Activated CD4-positive, CD25-positive, alpha-beta regulatory T cell (primary cell): ENCODE data around the gene SCN1A.
"Not testable (repeated sequence)": the region's sequence is repeated elsewhere in the genome, so short reads cannot be mapped to it uniquely, and the experiment has no call there.

ENCODE experiments used
- DNase-seq, 4 experiments: peaks; one replicate each; lab custom pipeline; 2025; lab: John Stamatoyannopoulos, UW

The SCN1A gene

GRCh38 chr2:166135152-166135848, 7.5 kb upstream of the SCN1A start:
- no peak for DNase-seq

- DNase-seq, result no peak
Measured at GRCh38 chr2:166134252-166135151, 6.7 kb upstream of the SCN1A start.

GRCh38 chr2:166133653-166134052, 5.8 kb upstream of the SCN1A start:
- no peak for DNase-seq

- DNase-seq, result no peak
Measured at GRCh38 chr2:166128156-166128505, 311 bp upstream of the SCN1A start.

GRCh38 chr2:166126007-166126639, 1.7 kb downstream of the SCN1A start:
- DNase-seq, result no peak

- no peak for DNase-seq
Measured at GRCh38 chr2:166125557-166125956, 2.3 kb downstream of the SCN1A start.

GRCh38 chr2:166118180-166118579, 9.6 kb downstream of the SCN1A start:
- no peak for DNase-seq

- no peak for DNase-seq
Measured at GRCh38 chr2:166117491-166117890, 10.3 kb downstream of the SCN1A start.

- no peak for DNase-seq
Measured at GRCh38 chr2:166115589-166115988, 12.2 kb downstream of the SCN1A start.

- no peak for DNase-seq
Measured at GRCh38 chr2:166112193-166112605, 15.6 kb downstream of the SCN1A start.

GRCh38 chr2:166106431-166107015, 21.3 kb downstream of the SCN1A start:
- DNase-seq, result no peak

GRCh38 chr2:166104773-166105172, 23.0 kb downstream of the SCN1A start:
- no peak for DNase-seq

GRCh38 chr2:166104084-166104483, 23.7 kb downstream of the SCN1A start:
- DNase-seq, result no peak

- not testable (repeated sequence) for DNase-seq
Measured at GRCh38 chr2:166103277-166103676, 24.5 kb downstream of the SCN1A start.

GRCh38 chr2:166094325-166094724, 33.5 kb downstream of the SCN1A start:
- no peak for DNase-seq

- no peak for DNase-seq
Measured at GRCh38 chr2:166092889-166093288, 34.9 kb downstream of the SCN1A start.

- no peak for DNase-seq
Measured at GRCh38 chr2:166091439-166091838, 36.4 kb downstream of the SCN1A start.

GRCh38 chr2:166090908-166091307, 36.9 kb downstream of the SCN1A start:
- DNase-seq, result no peak

- DNase-seq, result no peak
Measured at GRCh38 chr2:166090346-166090745, 37.5 kb downstream of the SCN1A start.

- DNase-seq, result no peak
Measured at GRCh38 chr2:166088634-166089033, 39.2 kb downstream of the SCN1A start.

- DNase-seq, result no peak
Measured at GRCh38 chr2:166084301-166084700, 43.5 kb downstream of the SCN1A start.

GRCh38 chr2:166082736-166083135, 45.1 kb downstream of the SCN1A start:
- DNase-seq, result no peak

- no peak for DNase-seq
Measured at GRCh38 chr2:166081852-166082251, 46.0 kb downstream of the SCN1A start.
